Mammary epithelial cell (primary cell): ENCODE measurements around the gene WDR47.

Experiments used
- EZH2 ChIP-seq: IDR thresholded peaks from 2 replicates; pipeline ENCODE4 v1.6.1; 2012; ENCODE audit warnings: low read length, inconsistent platforms, borderline replicate concordance
- TF ChIP-seq, protein P1 (sequence below), 2 donors: IDR thresholded peaks in 1 of 2; conservative IDR thresholded peaks in 1 of 2; 2 replicates each; pipeline ENCODE4 v1.5.1; 2011 to 2012; ENCODE audit warnings: inconsistent platforms in 2 of 2, low read length in 2 of 2, mild to moderate bottlenecking in 2 of 2, control low read depth in 1 of 2, low read depth in 1 of 2; ENCODE audit not compliant: insufficient read depth in 1 of 2; ENCODE audit errors: extremely low read depth in 1 of 2

DNA sequence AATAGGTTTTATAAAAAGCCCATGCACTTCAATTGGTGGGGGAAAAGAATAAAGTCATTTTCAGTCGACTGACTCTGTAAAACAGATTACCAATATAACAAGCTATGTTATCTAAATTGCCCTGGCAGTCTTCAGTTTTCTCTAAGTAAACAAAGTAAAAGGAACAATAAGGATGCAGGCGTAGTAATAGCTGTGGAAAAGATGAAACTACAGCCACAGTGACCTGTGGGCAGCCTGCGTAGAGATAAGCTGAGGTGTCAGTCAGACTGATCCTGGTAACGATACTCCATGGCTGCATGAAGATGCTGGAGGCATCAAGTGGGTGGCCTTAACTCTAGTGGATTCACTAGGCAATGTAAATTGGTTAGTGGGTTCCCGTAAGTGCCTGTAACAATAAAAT is 108.0 kb downstream of the WDR47 start:
- TF ChIP-seq, protein P1, sequence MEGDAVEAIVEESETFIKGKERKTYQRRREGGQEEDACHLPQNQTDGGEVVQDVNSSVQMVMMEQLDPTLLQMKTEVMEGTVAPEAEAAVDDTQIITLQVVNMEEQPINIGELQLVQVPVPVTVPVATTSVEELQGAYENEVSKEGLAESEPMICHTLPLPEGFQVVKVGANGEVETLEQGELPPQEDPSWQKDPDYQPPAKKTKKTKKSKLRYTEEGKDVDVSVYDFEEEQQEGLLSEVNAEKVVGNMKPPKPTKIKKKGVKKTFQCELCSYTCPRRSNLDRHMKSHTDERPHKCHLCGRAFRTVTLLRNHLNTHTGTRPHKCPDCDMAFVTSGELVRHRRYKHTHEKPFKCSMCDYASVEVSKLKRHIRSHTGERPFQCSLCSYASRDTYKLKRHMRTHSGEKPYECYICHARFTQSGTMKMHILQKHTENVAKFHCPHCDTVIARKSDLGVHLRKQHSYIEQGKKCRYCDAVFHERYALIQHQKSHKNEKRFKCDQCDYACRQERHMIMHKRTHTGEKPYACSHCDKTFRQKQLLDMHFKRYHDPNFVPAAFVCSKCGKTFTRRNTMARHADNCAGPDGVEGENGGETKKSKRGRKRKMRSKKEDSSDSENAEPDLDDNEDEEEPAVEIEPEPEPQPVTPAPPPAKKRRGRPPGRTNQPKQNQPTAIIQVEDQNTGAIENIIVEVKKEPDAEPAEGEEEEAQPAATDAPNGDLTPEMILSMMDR (conservative IDR thresholded peaks at IDR 0.05 in 1 of 2, IDR thresholded peaks at IDR 0.05 in 1 of 2; ENCODE audit: extremely low read depth in 1 of 2, insufficient read depth in 1 of 2, low read depth in 1 of 2, low read length in 2 of 2), result no peak
- no peak for TF ChIP-seq EZH2
